ENCODE results near the gene HADHA. TPM values are rescaled to one million over a fixed set of nuclear protein-coding genes. Genes with fewer than 3 reads are reported as not detected.

Gene HADHA
- total RNA-seq, 2 experiments from 2014 or later = 149 to 154 TPM

DNA sequence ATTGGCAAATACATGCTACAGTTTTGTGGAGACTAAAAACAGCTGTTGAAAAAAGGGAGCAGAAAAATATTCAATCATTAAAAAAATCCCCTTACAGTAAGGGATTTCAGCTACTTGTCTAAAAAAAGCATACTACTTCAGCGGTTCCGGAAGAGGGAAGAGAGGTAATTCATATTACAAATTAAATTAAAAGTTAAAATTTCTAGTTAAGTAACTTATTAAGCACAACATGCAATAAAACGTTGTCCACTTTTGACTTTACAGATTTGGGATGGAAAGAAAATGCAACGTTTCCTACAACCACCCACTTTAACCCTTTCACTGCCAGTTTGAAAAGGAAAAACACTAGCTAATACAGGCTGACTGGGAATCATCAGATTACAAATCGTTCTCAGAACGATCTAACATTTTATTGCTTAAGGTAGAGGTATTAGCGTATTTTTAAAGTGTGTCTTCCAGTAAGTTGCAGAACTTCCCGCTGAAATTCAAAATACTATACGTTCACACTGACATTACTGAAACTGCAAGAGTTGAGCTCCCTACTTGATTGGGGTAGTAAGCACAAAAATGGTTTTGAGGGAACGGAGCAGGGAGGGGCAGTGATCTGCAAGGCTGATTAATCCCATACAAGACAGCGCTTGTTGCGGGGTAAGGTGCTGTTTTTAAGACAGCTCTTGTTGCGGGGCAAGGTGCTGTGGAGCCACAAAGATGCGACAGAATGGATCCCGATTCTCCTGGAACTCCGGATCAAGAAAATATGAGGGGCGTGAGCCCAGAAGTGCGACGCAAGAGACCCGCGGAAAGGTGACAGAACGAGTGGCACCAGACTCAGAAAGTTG is 743 bp downstream of the HADHA start:
- peak; percentile 47 for DNase-seq
- Mint-ChIP-seq H3K27me3 (no peaks in the 10 kb centered on the region), H3K9me3 (ENCODE audit: low read depth) (no peaks in the 10 kb centered on the region), H3K4me1 (peaks cover 49% of the 10 kb centered on the region), H3K4me3 (peak overlapping the region; percentile 99), H3K27ac (peak overlapping the region; percentile 98), H3K36me3 (ENCODE audit: low read depth) (peaks cover 18% of the 10 kb centered on the region)
- ChIA-PET POLR2A (interaction anchor here (0.6 to 3.4 kb wide), 5 partner anchors 15 to 365 kb away, joined by 3 to 23 read pairs (median 3); partner anchors contain the start of genes ADGRF3, ASXL2, RAB10 and SELENOI), CTCF (interaction anchor here (0.5 to 2.2 kb wide), 12 partner anchors 9 to 728 kb away, joined by 3 to 17 read pairs (median 5); partner anchors contain the start of genes ADGRF3 and SELENOI)
- intact Hi-C loops (cut with DNase I, micrococcal nuclease) = loop anchor here (1.0 to 10.0 kb wide), 13 partner anchors 56 to 1271 kb away; partner anchors contain the start of genes ASXL2 (in 2 of the 2), ADGRF3 (in 1 of the 2), AGBL5 (in 1 of the 2) and DNAJC27 (in 1 of the 2)
- peak; percentile 6 for ATAC-seq

DNA sequence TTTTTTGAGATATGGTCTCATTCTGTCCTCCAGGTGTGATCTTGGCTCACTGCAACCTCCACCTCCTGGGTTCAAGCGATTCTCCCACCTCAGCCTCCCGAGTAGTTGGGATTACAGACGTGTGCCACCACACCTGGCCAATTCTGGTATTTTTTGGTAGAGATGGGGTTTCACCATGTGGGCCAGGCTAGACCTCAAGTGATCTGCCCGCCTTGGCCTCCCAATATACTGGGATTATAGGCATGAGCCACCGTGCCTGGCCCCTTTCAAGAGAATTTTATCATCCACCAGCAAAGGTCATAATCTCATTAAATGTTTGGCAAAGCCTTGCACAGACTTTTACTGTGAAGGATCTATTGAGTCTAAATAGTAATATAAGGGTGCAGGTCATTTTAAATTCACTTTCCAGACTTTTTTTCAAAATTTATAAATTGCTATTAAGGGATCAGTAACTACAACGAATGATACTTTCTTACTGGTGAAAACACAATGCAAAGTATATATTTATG is 2.5 kb downstream of the HADHA start:
- Mint-ChIP-seq H3K4me3 (peak overlapping the region; percentile 99), H3K9me3 (ENCODE audit: low read depth) (no peaks in the 10 kb centered on the region), H3K4me1 (peaks cover 46% of the 10 kb centered on the region), H3K36me3 (ENCODE audit: low read depth) (peaks cover 28% of the 10 kb centered on the region), H3K27ac (no peak overlapping the region), H3K27me3 (no peaks in the 10 kb centered on the region)
- intact Hi-C loops (cut with DNase I, micrococcal nuclease) = loop anchor here (5.0 to 10.0 kb wide), 4 partner anchors 105 to 1270 kb away; partner anchors contain the start of genes ADGRF3 (in 1 of the 2), ASXL2 (in 1 of the 2), DNAJC27 (in 1 of the 2) and SELENOI (in 1 of the 2)
- DNase-seq (no peak), ATAC-seq (no peak)
- POLR2A ChIA-PET = no interaction called here
- CTCF ChIA-PET = interaction anchor here (1.6 to 2.2 kb wide), 3 partner anchors 8 to 58 kb away, joined by 4 to 17 read pairs (median 7); no protein-coding TSS in a partner anchor

DNA sequence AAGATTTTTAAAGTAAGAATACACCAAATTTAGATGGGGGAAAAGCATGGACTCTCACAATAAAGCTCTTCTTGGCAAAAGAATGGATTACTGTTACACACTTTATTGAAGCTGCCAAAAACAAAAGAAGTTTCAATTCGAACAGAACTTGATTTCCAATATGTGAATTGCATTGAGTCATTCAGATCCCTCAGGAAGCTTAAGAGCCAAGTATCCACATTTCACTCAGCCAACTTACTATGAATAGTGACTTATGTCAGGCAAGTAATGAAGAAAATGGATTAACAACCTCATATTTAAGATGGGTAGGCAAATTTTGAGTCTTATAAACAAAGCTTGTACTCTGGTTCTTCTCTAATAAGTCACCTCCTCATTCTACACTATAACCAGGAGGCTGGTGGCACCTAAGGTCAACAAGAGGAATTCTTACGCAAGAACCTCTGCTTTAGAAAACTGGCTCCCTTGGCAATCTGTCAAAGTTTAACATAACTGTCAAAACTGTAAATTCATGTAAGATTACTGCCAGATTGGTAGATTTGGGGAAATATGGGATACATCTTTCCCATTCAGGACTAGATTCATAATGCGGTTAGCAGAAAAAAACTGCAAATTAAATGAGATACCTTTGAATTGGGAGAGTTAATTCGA is 6.0 kb downstream of the HADHA start:
- Mint-ChIP-seq H3K36me3 (ENCODE audit: low read depth) (peaks cover 34% of the 10 kb centered on the region), H3K4me3 (no peak overlapping the region), H3K4me1 (peaks cover 29% of the 10 kb centered on the region), H3K9me3 (ENCODE audit: low read depth) (no peaks in the 10 kb centered on the region), H3K27ac (no peak overlapping the region), H3K27me3 (no peaks in the 10 kb centered on the region)
- ChIA-PET POLR2A (interaction anchor here (0.5 kb wide), 1 partner anchor 110 kb away, joined by 3 read pairs; no protein-coding TSS in a partner anchor), CTCF (interaction anchor here (1.2 to 1.3 kb wide), 2 partner anchors 14 to 67 kb away, joined by 3 to 5 read pairs; no protein-coding TSS in a partner anchor)
- intact Hi-C loops (cut with DNase I, micrococcal nuclease) = no loop called here
- no peak for DNase-seq
- ATAC-seq = no peak

DNA sequence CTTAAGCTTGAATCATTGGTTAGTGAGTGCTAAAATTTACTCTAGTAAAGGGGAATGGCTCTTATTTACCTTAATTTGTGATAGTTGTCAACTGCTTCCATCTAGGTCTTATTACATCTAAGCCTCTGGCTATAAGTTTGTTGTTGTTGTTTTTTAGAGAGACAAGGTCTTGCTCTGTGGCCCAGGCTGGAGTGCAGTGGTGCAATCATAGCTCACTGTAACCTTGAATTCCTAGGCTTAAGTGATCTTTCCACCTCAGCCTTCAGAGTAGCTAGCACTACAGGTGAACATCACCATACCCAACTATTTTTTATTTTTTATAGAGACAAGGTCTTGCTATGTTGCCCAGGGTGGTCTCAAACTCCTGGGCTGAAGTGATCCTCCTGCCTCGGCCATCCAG is 6.6 kb downstream of the HADHA start:
- Mint-ChIP-seq H3K27ac (no peak overlapping the region), H3K36me3 (ENCODE audit: low read depth) (peaks cover 34% of the 10 kb centered on the region), H3K27me3 (no peaks in the 10 kb centered on the region), H3K4me3 (no peak overlapping the region), H3K4me1 (peaks cover 24% of the 10 kb centered on the region), H3K9me3 (ENCODE audit: low read depth) (no peaks in the 10 kb centered on the region)
- intact Hi-C loops (cut with DNase I, micrococcal nuclease) = no loop called here
- POLR2A ChIA-PET = interaction anchor here (0.5 kb wide), 1 partner anchor 111 kb away, joined by 3 read pairs; no protein-coding TSS in a partner anchor
- ATAC-seq (no peak), DNase-seq (no peak)
- CTCF ChIA-PET = interaction anchor here (1.2 to 1.3 kb wide), 2 partner anchors 14 to 68 kb away, joined by 3 to 5 read pairs; no protein-coding TSS in a partner anchor

DNA sequence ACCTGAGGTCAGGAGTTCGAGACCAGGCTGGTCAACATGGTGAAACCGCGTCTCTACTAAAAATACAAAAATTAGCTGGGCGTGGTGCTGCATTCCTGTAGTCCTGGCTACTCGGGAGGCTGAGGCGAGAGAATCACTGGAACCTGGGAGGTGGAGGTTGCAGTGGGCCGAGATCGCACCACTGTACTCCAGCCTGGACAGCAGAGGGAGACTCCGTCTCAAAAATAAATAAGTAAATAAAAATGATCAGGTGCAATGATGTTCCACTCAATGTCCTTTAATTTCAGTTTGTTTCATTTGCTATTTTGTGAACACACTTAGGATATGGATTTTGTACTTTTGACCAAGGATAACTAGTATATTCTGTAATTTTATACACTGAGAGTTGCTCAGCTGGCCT is 9.3 kb downstream of the HADHA start:
- peaks cover 45% of the 10 kb centered on the region for H3K36me3 Mint-ChIP-seq (ENCODE audit: low read depth)
- ChIA-PET CTCF (interaction anchor here (0.6 to 3.0 kb wide), 7 partner anchors 8 to 611 kb away, joined by 3 to 17 read pairs (median 4); no protein-coding TSS in a partner anchor), POLR2A (no interaction called here)
- ATAC-seq = no peak
- no peaks in the 10 kb centered on the region for H3K9me3 Mint-ChIP-seq (ENCODE audit: low read depth)
- no peak overlapping the region for H3K27ac Mint-ChIP-seq
- H3K4me3 Mint-ChIP-seq = no peak overlapping the region
- H3K27me3 Mint-ChIP-seq = no peaks in the 10 kb centered on the region
- peaks cover 8% of the 10 kb centered on the region for H3K4me1 Mint-ChIP-seq
- intact Hi-C loops (cut with DNase I, micrococcal nuclease) = no loop called here
- DNase-seq = no peak

DNA sequence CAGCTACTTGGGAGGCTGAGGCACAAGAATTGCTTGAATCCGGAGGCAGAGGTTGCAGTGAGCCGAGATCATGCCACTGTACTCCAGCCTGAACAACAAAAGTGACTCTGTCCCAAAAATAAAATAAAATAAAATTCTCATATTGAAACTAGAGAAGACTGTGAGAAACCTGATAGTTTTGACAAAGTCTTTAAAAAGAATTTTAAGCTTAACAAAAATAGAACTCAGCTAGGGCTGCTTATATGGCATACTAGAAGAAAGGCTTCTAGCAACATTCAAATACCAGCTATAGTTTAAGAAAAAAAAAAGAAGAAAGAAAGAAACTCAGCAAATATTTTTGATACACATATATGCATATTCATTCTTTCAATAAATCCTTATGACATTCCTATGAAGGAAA is 13.6 kb downstream of the HADHA start:
- H3K9me3 Mint-ChIP-seq (ENCODE audit: low read depth) = no peaks in the 10 kb centered on the region

DNA sequence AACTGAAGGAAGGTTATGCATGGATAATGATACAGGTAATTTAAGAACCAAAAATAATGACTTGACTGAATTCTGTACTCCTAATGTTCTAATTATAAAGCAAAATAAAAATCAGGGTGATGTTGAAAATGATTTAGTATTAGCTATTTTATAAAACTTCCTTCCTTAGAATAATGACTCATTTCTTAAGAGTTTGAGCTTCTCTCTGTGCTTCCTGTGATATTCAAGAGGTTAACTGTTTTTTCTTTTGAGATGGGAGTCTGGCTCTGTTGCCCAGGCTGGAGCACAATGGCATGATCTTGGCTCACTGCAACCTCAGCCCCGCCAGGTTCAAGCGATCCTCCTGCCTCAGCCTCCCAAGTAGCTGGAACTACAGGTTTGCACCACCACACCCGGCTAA is 14.8 kb downstream of the HADHA start:
- intact Hi-C loops (cut with DNase I, micrococcal nuclease) = no loop called here
- no peaks in the 10 kb centered on the region for H3K4me1 Mint-ChIP-seq
- H3K36me3 Mint-ChIP-seq (ENCODE audit: low read depth) = peaks cover 66% of the 10 kb centered on the region
- no peaks in the 10 kb centered on the region for H3K27me3 Mint-ChIP-seq
- no peak for ATAC-seq
- no peak overlapping the region for H3K4me3 Mint-ChIP-seq
- no peaks in the 10 kb centered on the region for H3K9me3 Mint-ChIP-seq (ENCODE audit: low read depth)
- POLR2A ChIA-PET = no interaction called here
- no peak overlapping the region for H3K27ac Mint-ChIP-seq
- CTCF ChIA-PET = interaction anchor here (0.7 to 1.3 kb wide), 3 partner anchors 14 to 18 kb away, joined by 3 read pairs; no protein-coding TSS in a partner anchor
- DNase-seq = no peak

More for the DNA sequence above, 13.6 kb downstream of the HADHA start:
- Mint-ChIP-seq H3K4me3 (no peak overlapping the region), H3K4me1 (no peaks in the 10 kb centered on the region), H3K27ac (no peak overlapping the region), H3K27me3 (no peaks in the 10 kb centered on the region), H3K36me3 (ENCODE audit: low read depth) (peaks cover 68% of the 10 kb centered on the region)
- DNase-seq = no peak
- CTCF ChIA-PET = interaction anchor here (0.6 to 1.1 kb wide), 4 partner anchors 15 to 349 kb away, joined by 3 to 10 read pairs (median 3); no protein-coding TSS in a partner anchor
- POLR2A ChIA-PET = no interaction called here
- intact Hi-C loops (cut with DNase I, micrococcal nuclease) = no loop called here
- no peak for ATAC-seq

DNA sequence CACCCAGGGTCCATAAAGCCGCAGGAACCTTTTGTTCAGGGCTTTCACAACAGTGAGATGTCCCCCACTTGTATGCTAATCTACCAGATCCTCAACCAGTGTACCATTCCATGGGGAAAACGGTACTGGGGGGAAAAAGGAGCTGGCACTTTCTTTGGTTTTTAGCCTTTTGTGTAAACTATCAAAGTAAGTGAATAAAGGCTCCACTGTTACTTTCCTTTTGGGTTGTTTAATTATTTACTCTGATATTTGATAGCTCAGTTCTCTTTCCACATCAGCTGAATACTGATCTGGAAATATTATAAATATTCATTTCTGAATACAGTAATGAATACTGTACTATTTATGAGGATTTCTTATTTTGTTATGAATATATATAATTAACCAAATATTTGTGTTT is 20.3 kb downstream of the HADHA start:
- intact Hi-C loops (cut with DNase I, micrococcal nuclease) = no loop called here
- H3K4me3 Mint-ChIP-seq = no peak overlapping the region
- H3K27me3 Mint-ChIP-seq = no peaks in the 10 kb centered on the region
- no peaks in the 10 kb centered on the region for H3K9me3 Mint-ChIP-seq (ENCODE audit: low read depth)
- ChIA-PET POLR2A (no interaction called here), CTCF (interaction anchor here (0.7 kb wide), 1 partner anchor 15 kb away, joined by 5 read pairs; no protein-coding TSS in a partner anchor)
- no peak for DNase-seq
- peaks cover 52% of the 10 kb centered on the region for H3K36me3 Mint-ChIP-seq (ENCODE audit: low read depth)
- H3K27ac Mint-ChIP-seq = no peak overlapping the region
- no peaks in the 10 kb centered on the region for H3K4me1 Mint-ChIP-seq
- ATAC-seq = no peak

DNA sequence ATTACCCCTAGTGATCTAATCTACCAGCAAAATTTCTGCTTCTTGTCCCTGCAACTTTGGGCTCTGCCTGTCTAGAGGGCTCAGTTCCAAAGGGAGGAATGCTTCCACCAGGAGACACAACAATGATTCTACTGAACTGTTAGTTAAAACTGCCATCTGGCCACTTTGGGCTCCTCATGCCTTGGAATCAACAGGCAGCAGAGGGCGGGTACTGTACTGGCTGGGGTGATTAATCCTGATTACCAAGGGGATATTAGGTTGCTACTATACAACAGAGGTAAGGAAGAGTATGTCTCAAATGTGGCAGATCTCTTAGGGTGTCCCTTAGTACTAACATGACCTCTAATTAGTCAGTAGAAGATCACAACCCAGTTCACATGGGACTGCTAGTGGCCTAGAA is 21.4 kb downstream of the HADHA start:
- ATAC-seq = no peak
- H3K9me3 Mint-ChIP-seq (ENCODE audit: low read depth) = no peaks in the 10 kb centered on the region
- ChIA-PET POLR2A (no interaction called here), CTCF (no interaction called here)
- intact Hi-C loops (cut with DNase I, micrococcal nuclease) = no loop called here
- no peaks in the 10 kb centered on the region for H3K4me1 Mint-ChIP-seq
- H3K36me3 Mint-ChIP-seq (ENCODE audit: low read depth) = peaks cover 45% of the 10 kb centered on the region
- H3K27ac Mint-ChIP-seq = no peak overlapping the region
- H3K4me3 Mint-ChIP-seq = no peak overlapping the region
- no peak for DNase-seq
- H3K27me3 Mint-ChIP-seq = no peaks in the 10 kb centered on the region

DNA sequence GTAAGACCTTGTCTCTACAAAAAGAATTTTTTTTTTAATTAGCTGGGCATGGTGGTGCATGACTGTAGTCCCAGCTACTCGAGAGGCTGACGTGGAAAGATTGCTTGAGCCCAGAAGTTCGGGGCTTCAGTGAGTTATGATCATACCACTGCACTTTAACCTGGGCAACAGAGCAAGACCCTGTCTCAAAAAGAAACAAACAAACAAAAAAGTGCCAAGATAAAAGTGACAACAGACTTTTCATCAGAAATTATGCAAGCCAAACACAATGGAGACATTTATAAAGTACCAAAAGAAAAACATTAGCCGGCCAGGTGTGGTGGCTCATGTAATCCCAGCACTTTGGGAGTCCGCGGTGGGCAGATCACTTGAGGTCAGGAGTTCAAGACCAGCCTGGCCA is 26.7 kb downstream of the HADHA start:
- intact Hi-C loops (cut with DNase I, micrococcal nuclease) = no loop called here
- Mint-ChIP-seq H3K27ac (no peak overlapping the region), H3K27me3 (no peaks in the 10 kb centered on the region), H3K9me3 (ENCODE audit: low read depth) (no peaks in the 10 kb centered on the region), H3K4me3 (no peak overlapping the region), H3K36me3 (ENCODE audit: low read depth) (peaks cover 43% of the 10 kb centered on the region), H3K4me1 (no peaks in the 10 kb centered on the region)
- CTCF ChIA-PET = no interaction called here
- ATAC-seq = no peak
- POLR2A ChIA-PET = no interaction called here
- no peak for DNase-seq

DNA sequence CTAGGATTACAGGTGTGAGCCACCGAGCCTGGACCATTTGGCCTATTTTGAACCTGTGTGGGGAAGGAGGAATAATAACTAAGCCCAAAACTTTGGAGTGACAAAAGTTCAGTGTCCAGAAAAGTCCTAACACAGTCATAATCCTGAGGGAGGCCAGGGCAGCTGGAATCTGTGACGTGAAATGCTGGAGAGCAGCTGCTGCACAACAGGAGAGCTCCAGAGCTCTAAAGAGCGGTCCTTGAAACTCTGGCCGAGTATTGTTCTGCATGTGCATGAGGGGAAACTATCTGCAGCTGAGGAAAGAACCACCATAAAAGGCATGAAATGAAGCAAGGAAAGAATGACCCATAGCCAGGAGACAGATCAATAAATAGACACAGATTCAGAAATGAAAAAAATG is 27.8 kb downstream of the HADHA start:
- Mint-ChIP-seq H3K27ac (no peak overlapping the region), H3K9me3 (ENCODE audit: low read depth) (no peaks in the 10 kb centered on the region), H3K4me3 (no peak overlapping the region), H3K36me3 (ENCODE audit: low read depth) (peaks cover 47% of the 10 kb centered on the region), H3K27me3 (no peaks in the 10 kb centered on the region), H3K4me1 (no peaks in the 10 kb centered on the region)
- intact Hi-C loops (cut with DNase I, micrococcal nuclease) = no loop called here
- ATAC-seq (no peak), DNase-seq (no peak)
- CTCF ChIA-PET = interaction anchor here (0.7 to 1.4 kb wide), 2 partner anchors 33 to 195 kb away, joined by 3 to 4 read pairs; no protein-coding TSS in a partner anchor
- POLR2A ChIA-PET = interaction anchor here (0.6 kb wide), 1 partner anchor 152 kb away, joined by 3 read pairs; no protein-coding TSS in a partner anchor

Data from activated CD4-positive, alpha-beta T cell treated with anti-CD3 and anti-CD28 coated beads for 36 hours (primary cell).